ENCODE data around the gene PKD1L1. TPM values are rescaled to one million over a fixed set of nuclear protein-coding genes. Genes with fewer than 3 reads are reported as not detected.
A peak's percentile ranks its signal among the peaks of the same experiment; 100 is the strongest.

Gene PKD1L1
- polyA plus RNA-seq, 12 donors, result 0.26 to 2.3 (median 0.99) TPM; not detected in 2

- no peak for DNase-seq
These were observed 155.6 kb downstream of the PKD1L1 start for GRCh38 chr7:47792521-47793121.

GRCh38 chr7:47791682-47792081, 156.6 kb downstream of the PKD1L1 start:
- no peak for DNase-seq

DNA sequence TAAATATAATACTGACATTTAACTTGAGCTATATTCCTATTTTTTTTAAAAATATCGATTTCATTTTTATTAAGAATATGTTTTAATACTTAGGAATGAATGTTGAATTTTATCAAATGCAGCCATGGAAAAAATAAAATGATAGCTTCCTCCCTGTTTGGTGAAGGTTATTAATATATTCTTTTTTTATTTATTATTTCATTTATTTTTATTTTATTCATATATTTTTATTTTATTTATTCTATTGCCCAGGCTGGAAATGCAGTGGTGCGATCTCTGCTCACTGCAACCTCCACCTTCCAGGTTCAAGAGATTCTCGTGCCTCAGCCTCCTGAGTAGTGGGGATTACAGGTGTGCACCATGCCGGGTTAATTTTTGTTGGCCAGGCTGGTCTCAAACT, 160.2 kb downstream of the PKD1L1 start:
- DNase-seq, result no peak

DNA sequence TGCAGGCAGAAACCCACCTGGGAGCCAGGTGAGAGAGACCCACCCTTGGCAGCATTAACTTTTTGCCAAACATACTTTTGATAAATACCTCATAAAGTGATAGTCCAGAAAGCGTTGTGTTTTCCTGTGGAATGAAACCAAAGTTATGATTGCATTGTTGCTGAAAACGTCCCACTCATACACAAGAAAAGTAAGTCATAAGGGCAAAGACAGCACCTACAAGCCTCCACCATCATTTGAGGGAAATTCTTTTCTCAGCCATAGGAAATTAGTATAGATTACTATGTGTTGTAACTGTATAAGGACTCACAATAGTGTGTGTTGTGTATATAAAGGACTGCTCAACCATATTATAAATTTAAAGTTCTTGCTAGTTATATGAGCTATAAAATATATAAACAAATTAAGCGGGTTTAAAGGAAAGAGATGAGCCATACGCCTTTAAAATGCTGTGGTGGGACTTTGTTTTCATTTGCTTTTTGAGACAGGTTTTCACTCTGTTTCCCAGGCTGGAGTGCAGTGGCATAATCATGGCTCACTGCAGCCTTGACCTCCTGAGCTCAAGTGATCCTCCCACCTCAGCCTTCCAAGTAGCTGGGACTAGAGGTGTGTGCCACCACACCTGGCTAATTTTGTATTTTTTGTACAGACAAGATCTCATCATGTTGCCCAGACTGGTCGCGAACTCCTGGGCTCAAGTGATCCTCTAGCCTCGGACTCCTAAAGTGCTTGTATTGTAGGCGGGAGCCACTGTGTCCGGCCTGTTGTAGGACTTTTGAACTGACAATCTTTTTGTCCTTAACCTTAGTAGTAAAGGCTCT, 160.8 kb downstream of the PKD1L1 start:
- no peak for DNase-seq

- peak; percentile 52 for DNase-seq
These were observed 161.6 kb downstream of the PKD1L1 start for GRCh38 chr7:47786557-47787248.

GRCh38 chr7:47785923-47786556, 162.2 kb downstream of the PKD1L1 start:
- no peak for DNase-seq

- peak; percentile 78 for DNase-seq
These were observed 164.6 kb downstream of the PKD1L1 start for GRCh38 chr7:47783456-47784223.

- no peak for DNase-seq
These were observed 165.5 kb downstream of the PKD1L1 start for GRCh38 chr7:47782792-47783191.

DNA sequence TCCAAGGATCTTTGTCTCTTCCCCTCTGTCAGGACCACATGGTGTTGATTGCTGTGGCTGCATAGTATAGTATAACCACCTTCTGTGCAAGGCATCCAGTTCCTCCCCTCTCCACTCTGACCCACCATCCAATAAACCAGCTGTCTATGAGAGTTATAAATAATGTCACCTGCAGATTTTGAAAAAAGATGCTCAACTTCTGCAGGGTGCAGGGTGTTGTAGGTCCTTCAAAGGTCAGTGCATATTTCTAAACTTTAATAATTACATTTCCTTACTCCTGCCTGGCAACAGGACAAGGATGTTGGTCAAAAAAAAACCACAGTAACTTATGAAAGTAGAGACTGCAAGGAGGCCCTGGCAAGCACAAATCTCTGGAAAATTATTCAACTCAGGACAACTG, 166.2 kb downstream of the PKD1L1 start:
- peak; percentile 61 for DNase-seq

DNA sequence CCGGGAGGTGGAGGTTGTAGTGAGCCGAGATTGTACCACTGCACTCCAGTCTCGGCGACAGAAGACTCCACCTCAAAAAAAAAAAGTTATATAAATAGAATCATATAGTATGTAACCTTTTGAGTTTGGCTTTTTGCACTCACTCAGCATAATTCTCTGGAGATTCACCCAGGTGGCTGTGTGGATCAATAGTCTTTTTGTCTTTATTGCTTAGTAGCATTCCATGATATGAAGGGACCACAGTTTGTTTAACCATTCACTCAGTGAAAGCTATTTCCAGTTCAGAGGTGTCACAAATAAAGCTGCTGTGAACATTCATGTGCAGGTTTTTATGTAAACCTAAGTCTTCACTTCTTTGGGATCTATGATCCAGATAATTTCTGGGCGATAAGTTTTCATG, 167.7 kb downstream of the PKD1L1 start:
- no peak for DNase-seq

- no peak for DNase-seq
These were observed 168.9 kb downstream of the PKD1L1 start for GRCh38 chr7:47779341-47779771.

DNA sequence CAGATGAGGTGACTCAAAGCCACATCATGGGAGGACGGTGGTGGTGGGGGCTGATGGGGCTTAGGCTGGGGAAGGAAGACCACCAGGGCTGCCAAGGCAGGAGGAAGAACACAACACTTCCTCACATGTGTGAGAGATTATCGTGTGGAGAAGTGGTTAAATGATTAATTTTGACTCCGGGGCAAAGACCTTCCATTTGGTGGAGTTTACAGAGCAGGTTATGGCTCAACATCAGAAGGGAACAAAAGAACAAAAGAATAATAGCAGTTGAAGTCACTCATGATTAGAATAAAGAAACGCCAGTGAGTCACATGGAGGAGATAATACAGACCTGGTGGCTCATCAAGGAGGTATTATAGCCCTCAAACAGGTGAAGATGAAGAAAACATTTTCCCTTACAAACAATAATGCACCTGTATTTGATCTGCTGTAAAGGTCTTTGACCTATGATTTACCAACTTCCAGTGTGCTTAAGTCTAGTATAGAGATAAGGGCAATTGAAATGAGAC, 170.1 kb downstream of the PKD1L1 start:
- no peak for DNase-seq

- no peak for DNase-seq
These were observed 170.6 kb downstream of the PKD1L1 start for GRCh38 chr7:47777531-47778152.

GRCh38 chr7:47776335-47776734, 171.9 kb downstream of the PKD1L1 start:
- DNase-seq, result no peak

DNA sequence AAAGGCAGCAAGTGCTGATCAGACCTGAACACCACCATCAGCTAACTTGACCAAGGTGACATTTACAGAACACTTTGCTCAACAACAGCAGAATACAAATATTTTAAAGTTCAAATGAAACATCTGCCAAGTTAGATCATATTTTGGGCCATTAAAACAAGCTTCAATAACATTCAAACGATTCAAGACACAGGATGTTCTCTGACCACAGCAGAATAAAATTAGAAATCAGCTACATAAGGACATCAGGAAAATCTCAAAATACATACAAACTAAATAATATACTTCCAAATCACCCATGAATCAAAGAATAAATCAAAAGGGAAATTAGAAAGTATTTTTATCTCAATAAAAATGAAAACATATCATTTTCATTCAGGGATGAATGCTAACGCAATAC, 173.0 kb downstream of the PKD1L1 start:
- DNase-seq, result no peak

- no peak for DNase-seq
These were observed 175.8 kb downstream of the PKD1L1 start for GRCh38 chr7:47772492-47772891.

GRCh38 chr7:47771990-47772360, 176.3 kb downstream of the PKD1L1 start:
- DNase-seq, result no peak

GRCh38 chr7:47771336-47771989, 176.8 kb downstream of the PKD1L1 start:
- DNase-seq, result peak; percentile 60

DNA sequence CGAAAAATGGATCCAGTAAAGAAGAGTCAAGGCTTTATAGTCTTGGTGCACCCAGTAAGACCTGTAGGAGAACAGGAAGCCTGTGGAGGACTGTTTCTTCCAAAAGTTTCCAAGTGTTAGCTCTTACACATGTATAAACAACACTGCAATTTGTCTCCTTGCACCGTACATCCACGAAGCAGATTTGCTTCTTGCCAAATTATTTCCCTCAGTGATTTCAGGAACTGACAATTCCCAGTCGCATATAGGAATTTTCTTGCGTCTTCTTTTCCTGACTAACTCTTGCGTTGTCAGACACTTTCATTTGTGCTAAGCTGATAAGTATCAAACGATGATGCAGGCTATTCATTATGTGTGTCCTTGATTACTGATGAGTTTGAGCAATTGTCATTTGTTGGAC, 182.1 kb downstream of the PKD1L1 start:
- no peak for DNase-seq

DNA sequence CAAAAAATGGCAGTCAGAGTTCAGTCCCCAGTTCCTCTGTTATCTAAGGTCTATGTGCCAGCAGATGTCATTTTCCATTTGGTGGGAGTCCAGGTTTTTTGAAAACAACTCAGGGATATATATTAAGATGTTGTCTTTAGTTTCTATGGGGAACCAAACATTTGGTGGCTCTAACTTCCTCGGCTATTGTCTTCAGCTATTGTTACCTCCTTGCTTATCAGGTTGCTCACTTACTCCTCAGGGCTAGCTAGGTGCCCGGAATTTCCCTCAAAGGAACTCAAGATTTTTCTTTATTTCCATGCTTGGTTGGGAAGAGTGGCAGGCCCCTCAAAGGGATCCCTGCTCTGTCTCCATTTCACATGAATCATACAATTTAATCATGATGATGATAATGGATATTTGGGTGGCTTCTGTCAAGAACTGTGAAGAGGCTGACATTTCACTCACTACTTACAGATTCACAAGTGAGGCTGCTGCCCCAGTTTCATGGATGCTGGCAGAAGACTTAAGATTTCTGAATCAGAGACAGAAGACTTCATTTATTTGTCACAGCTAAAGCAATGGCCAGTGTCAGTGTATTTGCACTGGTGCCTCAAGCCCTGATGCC, 182.8 kb downstream of the PKD1L1 start:
- no peak for DNase-seq
